OCI-LY7 (cell line): Measurements from ENCODE around the gene MYCL. TPM values are rescaled to one million over a fixed set of nuclear protein-coding genes. Genes with fewer than 3 reads are reported as not detected.

ENCODE experiments used
- BruUV-seq: library from RNA; stranded (reverse); fragments of 400-500 nt; replicated peaks from 2 replicates; lab custom pipeline; 2021; lab: Mats Ljungman, UMichigan
- CTCF ChIA-PET: fragments of 300-600 bp; sonication (Branson Sonifier 250); formaldehyde crosslinking; loops from one replicate; lab custom pipeline; 2022; ENCODE audit warnings: antibody characterized with exemption; ENCODE audit not compliant: unreplicated experiment; lab: Charles Lee
- POLR2A ChIA-PET: fragments of 300-600 bp; sonication (Branson Sonifier 250); formaldehyde crosslinking; loops from one replicate; lab custom pipeline; 2022; ENCODE audit warnings: antibody characterized with exemption; lab: Charles Lee
- DNase-seq: peaks from one replicate; pipeline ENCODE4 v3.0.0-alpha.2; 2015; ENCODE audit warnings: low spot score
- H2AFZ ChIP-seq: fragments of 200-600 bp; sonication (generic), shearing (Covaris generic); 2 replicates; pipeline ENCODE4 v1.6.1; 2014; ENCODE audit warnings: mild to moderate bottlenecking, antibody characterized with exemption, low read length, moderate library complexity
- H3K27ac ChIP-seq: fragments of 200-600 bp; sonication (generic); 2 replicates; pipeline ENCODE4 v1.5.1; 2014; ENCODE audit warnings: mixed run types, low read depth, mild to moderate bottlenecking, moderate library complexity, low read length, inconsistent platforms; ENCODE audit not compliant: poor library complexity, severe bottlenecking
- H3K36me3 ChIP-seq: fragments of 200-600 bp; sonication (generic); 2 replicates; pipeline ENCODE4 v1.6.1; 2014; ENCODE audit warnings: mild to moderate bottlenecking, antibody characterized with exemption, low read length, moderate library complexity, mixed read lengths; ENCODE audit not compliant: insufficient read depth
- H3K4me1 ChIP-seq: fragments of 200-600 bp; sonication (generic); 2 replicates; pipeline ENCODE4 v1.5.1; 2014; ENCODE audit warnings: mild to moderate bottlenecking, low read length; ENCODE audit not compliant: insufficient read depth, poor library complexity, severe bottlenecking
- H3K4me2 ChIP-seq: fragments of 200-600 bp; sonication (generic); 2 replicates; pipeline ENCODE4 v1.6.1; 2014; ENCODE audit warnings: mild to moderate bottlenecking, low read length
- H3K4me3 ChIP-seq: fragments of 200-600 bp; sonication (generic); 2 replicates; pipeline ENCODE4 v1.5.1; 2014; ENCODE audit warnings: mild to moderate bottlenecking, low read depth, low read length; ENCODE audit not compliant: poor library complexity, severe bottlenecking
- H3K79me2 ChIP-seq: fragments of 200-600 bp; sonication (generic); 2 replicates; pipeline ENCODE4 v1.6.1; 2016; ENCODE audit warnings: low read depth, mild to moderate bottlenecking, low read length, moderate library complexity, mixed read lengths; ENCODE audit not compliant: insufficient read depth
- H3K9me2 ChIP-seq: fragments of 200-600 bp; sonication (generic); 2 replicates; pipeline ENCODE4 v1.6.1; 2016; ENCODE audit warnings: mild to moderate bottlenecking, low read length, mixed read lengths; ENCODE audit not compliant: insufficient read depth
- H3K9me3 ChIP-seq: fragments of 200-600 bp; sonication (generic); 2 replicates; pipeline ENCODE4 v1.6.1; 2014; ENCODE audit warnings: mild to moderate bottlenecking, mixed run types, low read length, mixed read lengths
- H4K20me1 ChIP-seq: fragments of 200-600 bp; sonication (generic); 2 replicates; pipeline ENCODE4 v1.6.1; 2014; ENCODE audit warnings: mild to moderate bottlenecking, antibody characterized with exemption, low read length, moderate library complexity, mixed read lengths; ENCODE audit not compliant: insufficient read depth
- EZH2phosphoT487 ChIP-seq: fragments of 200-600 bp; sonication (generic); IDR thresholded peaks from 2 replicates; pipeline ENCODE4 v1.6.1; 2018; ENCODE audit warnings: low read depth, borderline replicate concordance, mild to moderate bottlenecking, mixed run types, antibody characterized with exemption, low read length, moderate library complexity, mixed read lengths
- intact Hi-C: fragments of 100-400 bp; cut with micrococcal nuclease; formaldehyde crosslinking; loops from one replicate; pipeline ENCODE4 v1.10.0; 2022; ENCODE audit not compliant: unreplicated experiment
- total RNA-seq, 2 experiments: library from RNA; depleted of rRNA in 1 of 2; stranded (reverse); fragments of >200 nt in 1 of 2; shearing (Covaris generic) in 1 of 2; gene quantifications; 2 replicates each; pipeline ENCODE4 v1.2.3, GENCODE V29; 2014 to 2022
- TF ChIP-seq, protein P1 (sequence below): fragments of 200-600 bp; sonication (generic); conservative IDR thresholded peaks from 2 replicates; pipeline ENCODE4 v1.5.1; 2014; ENCODE audit warnings: mild to moderate bottlenecking, antibody characterized with exemption, low read length, moderate library complexity, mixed read lengths

The MYCL gene
- total RNA-seq, 2 experiments from 2014 or later, result 0.41 to 1.0 TPM

DNA sequence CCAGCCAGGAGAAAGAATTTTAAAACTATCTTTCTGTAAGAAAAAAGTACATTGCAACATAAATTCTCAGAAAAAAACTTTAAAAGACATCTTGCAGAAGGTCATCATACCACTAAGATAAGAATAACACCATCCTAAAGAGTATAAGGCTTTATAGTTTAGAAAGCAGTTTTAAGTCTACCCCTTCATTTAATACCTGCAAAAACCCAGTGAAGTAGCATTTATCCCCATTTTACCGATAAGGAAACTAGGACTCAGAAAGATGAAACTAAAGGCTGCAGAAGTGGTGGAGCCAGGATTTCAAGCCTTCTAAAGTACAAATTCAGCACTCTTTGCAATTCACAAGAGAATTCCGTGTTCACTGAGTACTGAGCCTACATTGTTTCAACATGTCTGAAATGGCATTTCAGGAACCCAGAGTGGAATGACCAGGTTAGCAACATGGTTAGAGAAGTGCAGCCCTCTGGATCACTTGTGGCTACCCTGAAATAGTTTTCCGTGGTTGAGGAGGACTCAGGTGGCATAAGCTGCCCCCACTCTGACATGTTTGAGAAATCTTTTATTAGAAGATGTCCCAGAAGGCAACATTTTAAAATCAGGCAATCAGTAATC lies 6.7 kb downstream of the MYCL start:
- Histone ChIP-seq H3K27ac (no peak overlapping the region), H4K20me1 (no peaks in the 10 kb centered on the region), H3K9me2 (no peaks in the 10 kb centered on the region), H3K36me3 (no peaks in the 10 kb centered on the region), H3K4me2 (no peak overlapping the region), H3K9me3 (no peaks in the 10 kb centered on the region), H2AFZ (no peak overlapping the region), H3K4me3 (no peak overlapping the region), H3K79me2 (no peaks in the 10 kb centered on the region), H3K4me1 (peaks cover 10% of the 10 kb centered on the region)
- POLR2A ChIA-PET, result interaction anchor here (0.5 to 1.5 kb wide), 2 partner anchors 13 to 128 kb away, joined by 3 to 8 read pairs; no protein-coding TSS in a partner anchor
- CTCF ChIA-PET, result interaction anchor here (1.1 kb wide), 1 partner anchor 13 kb away, joined by 4 read pairs; no protein-coding TSS in a partner anchor
- TF ChIP-seq, protein P1, sequence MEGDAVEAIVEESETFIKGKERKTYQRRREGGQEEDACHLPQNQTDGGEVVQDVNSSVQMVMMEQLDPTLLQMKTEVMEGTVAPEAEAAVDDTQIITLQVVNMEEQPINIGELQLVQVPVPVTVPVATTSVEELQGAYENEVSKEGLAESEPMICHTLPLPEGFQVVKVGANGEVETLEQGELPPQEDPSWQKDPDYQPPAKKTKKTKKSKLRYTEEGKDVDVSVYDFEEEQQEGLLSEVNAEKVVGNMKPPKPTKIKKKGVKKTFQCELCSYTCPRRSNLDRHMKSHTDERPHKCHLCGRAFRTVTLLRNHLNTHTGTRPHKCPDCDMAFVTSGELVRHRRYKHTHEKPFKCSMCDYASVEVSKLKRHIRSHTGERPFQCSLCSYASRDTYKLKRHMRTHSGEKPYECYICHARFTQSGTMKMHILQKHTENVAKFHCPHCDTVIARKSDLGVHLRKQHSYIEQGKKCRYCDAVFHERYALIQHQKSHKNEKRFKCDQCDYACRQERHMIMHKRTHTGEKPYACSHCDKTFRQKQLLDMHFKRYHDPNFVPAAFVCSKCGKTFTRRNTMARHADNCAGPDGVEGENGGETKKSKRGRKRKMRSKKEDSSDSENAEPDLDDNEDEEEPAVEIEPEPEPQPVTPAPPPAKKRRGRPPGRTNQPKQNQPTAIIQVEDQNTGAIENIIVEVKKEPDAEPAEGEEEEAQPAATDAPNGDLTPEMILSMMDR, result no peak
- no peak for TF ChIP-seq EZH2phosphoT487
- no peak for DNase-seq
- intact Hi-C loops, result no loop called here
- no TSS peak for BruUV-seq

DNA sequence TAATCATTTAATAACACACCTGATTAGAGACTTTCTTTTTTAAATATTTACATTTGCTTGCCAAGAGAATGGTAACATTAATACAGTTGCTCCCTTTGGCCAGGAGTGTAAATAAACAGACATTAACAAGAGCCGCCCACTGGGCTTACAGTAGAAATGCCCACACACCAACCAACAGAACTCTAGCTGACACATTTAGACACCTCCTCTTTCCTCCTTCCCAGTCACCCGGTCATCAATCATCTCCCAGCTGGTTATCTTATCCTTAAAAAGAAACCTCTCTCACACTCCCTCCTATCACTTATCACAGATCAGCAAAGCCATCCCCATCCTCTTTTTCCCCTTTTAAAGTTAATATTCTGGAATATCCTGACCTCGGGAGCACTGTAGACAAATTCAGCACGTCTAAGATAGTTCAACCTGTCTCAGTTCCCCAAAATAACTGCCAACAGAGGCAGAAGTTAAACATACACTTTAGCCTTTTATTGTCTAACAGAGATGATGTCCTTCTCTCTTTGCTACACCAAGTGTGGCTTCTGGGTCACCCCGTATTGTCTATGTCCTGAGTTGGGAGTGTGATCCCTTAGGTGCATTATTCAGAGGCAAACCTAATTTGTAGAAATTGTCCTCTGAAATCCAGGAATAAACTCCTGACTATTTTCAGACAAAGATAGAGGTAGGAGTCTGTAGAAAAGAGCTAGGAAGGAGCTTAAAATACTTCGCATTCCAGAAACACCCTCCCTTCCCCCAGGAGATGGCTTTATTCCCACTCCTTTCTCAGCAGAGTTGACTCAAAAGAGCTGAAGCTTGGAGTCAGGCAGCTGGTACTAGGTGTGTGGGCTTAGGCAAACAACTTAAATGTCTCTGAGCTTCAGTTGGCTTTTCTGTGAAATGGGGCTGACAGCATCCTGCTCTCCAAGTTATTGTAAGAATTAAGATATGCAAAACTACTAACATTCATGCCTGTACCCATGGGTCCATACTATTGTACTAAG lies 8.8 kb downstream of the MYCL start:
- H2AFZ ChIP-seq, result no peak overlapping the region
- no peak for DNase-seq
- intact Hi-C loops, result no loop called here
- H3K9me2 ChIP-seq, result no peaks in the 10 kb centered on the region
- H3K4me3 ChIP-seq, result no peak overlapping the region
- BruUV-seq, result no TSS peak
- TF ChIP-seq, protein P1, result no peak
- no peak for TF ChIP-seq EZH2phosphoT487
- H3K9me3 ChIP-seq, result no peaks in the 10 kb centered on the region
- no peaks in the 10 kb centered on the region for H4K20me1 ChIP-seq
- no peaks in the 10 kb centered on the region for H3K79me2 ChIP-seq
- peak overlapping the region; percentile 31 for H3K4me2 ChIP-seq
- CTCF ChIA-PET, result no interaction called here
- peaks cover 10% of the 10 kb centered on the region for H3K4me1 ChIP-seq
- POLR2A ChIA-PET, result interaction anchor here (1.5 kb wide), 1 partner anchor 9 kb away, joined by 5 read pairs; the partner anchor contains the start of gene MYCL
- no peak overlapping the region for H3K27ac ChIP-seq
- no peaks in the 10 kb centered on the region for H3K36me3 ChIP-seq
